HCT116 (cell line): ENCODE measurements around the gene USH1C. TPM values are rescaled to one million over a fixed set of nuclear protein-coding genes. Genes with fewer than 3 reads are reported as not detected.

ENCODE experiments used
- ATAC-seq: fragments of 200-7000 bp; cut with Tn5 transposase; 2 replicates; pipeline ENCODE4 v1.9.1; 2020; ENCODE audit warnings: mild to moderate bottlenecking, moderate library complexity
- BruUV-seq: library from RNA; stranded (reverse); fragments of 400-500 nt; replicated peaks from 2 replicates; lab custom pipeline; 2021; lab: Mats Ljungman, UMichigan
- CTCF ChIA-PET: fragments of 300-600 bp; sonication (Branson Sonifier 250); formaldehyde crosslinking; loops from one replicate; lab custom pipeline; 2021; ENCODE audit warnings: antibody characterized with exemption; lab: Charles Lee
- POLR2A ChIA-PET: fragments of 300-600, 350-600 bp; sonication (Branson Sonifier 250); formaldehyde crosslinking; loops from one replicate; lab custom pipeline; 2021; ENCODE audit warnings: antibody characterized with exemption; lab: Charles Lee
- RAD21 ChIA-PET, 2 experiments: fragments of 300-600 bp; sonication (Branson Sonifier 250); formaldehyde crosslinking; loops; one replicate each; lab custom pipeline; 2023; ENCODE audit warnings: low total read pairs in 2 of 2; ENCODE audit not compliant: uncharacterized antibody in 2 of 2, unreplicated experiment in 2 of 2, low non-redundant PET in 1 of 2; lab: Charles Lee
- DNase-seq: peaks from one replicate; pipeline ENCODE4 v3.0.0-alpha.2; 2010; ENCODE audit warnings: low read depth, low spot score
- H2AFZ ChIP-seq: fragments of 200-600 bp; shearing (Covaris generic), sonication (generic); 2 replicates; pipeline ENCODE4 v1.6.1; 2017; ENCODE audit warnings: low read depth, mixed run types, mixed read lengths, antibody characterized with exemption, low read length; ENCODE audit not compliant: poor library complexity, severe bottlenecking
- H3K27ac ChIP-seq: 2 replicates; pipeline ENCODE4 v1.5.1; 2012; ENCODE audit warnings: low read depth, low read length
- H3K27me3 ChIP-seq: fragments of 200-600 bp; sonication (generic); 2 replicates; pipeline ENCODE4 v1.6.1; 2016; ENCODE audit warnings: mixed run types, low read length, mixed read lengths; ENCODE audit not compliant: insufficient read depth
- H3K36me3 ChIP-seq, 2 experiments: fragments of 200-500 bp in 1 of 2; fragments of 200-600 bp in 1 of 2; sonication (Bioruptor generic) in 1 of 2; sonication (generic) in 1 of 2; 2 replicates each; pipeline versions ENCODE4 v1.5.1 to v1.6.1; 2014 to 2016; ENCODE audit warnings: low read length in 2 of 2, inconsistent platforms in 1 of 2, mixed read lengths in 1 of 2, mixed run types in 1 of 2; ENCODE audit not compliant: insufficient read depth in 2 of 2, control insufficient read depth in 1 of 2
- H3K4me1 ChIP-seq, 2 experiments: fragments of 200-600 bp in 1 of 2; sonication (generic) in 1 of 2; 2 replicates each; pipeline versions ENCODE4 v1.5.1 to v1.6.1; 2012 to 2017; ENCODE audit warnings: low read length in 2 of 2, inconsistent platforms in 1 of 2, mild to moderate bottlenecking in 1 of 2, mixed read lengths in 1 of 2, mixed run types in 1 of 2, moderate library complexity in 1 of 2; ENCODE audit not compliant: insufficient read depth in 2 of 2, control insufficient read depth in 1 of 2
- H3K4me2 ChIP-seq: fragments of 200-600 bp; sonication (generic); 2 replicates; pipeline ENCODE4 v1.6.1; 2017; ENCODE audit warnings: mixed run types, low read length, mixed read lengths
- H3K4me3 ChIP-seq, 2 experiments: fragments of 200-600 bp in 1 of 2; sonication (generic) in 1 of 2; replicated peaks in 1 of 2; 2 replicates each; pipeline ENCODE4 v1.5.1; 2011 to 2016; ENCODE audit warnings: low read length in 2 of 2, control low read depth in 1 of 2, low read depth in 1 of 2, mild to moderate bottlenecking in 1 of 2, mixed read lengths in 1 of 2, mixed run types in 1 of 2
- H3K79me2 ChIP-seq: fragments of 200-600 bp; sonication (generic); 2 replicates; pipeline ENCODE4 v1.6.1; 2017; ENCODE audit warnings: mild to moderate bottlenecking, mixed run types, low read length, moderate library complexity, mixed read lengths; ENCODE audit not compliant: insufficient read depth
- H3K9ac ChIP-seq: fragments of 200-600 bp; sonication (generic); 2 replicates; pipeline ENCODE4 v1.6.1; 2016; ENCODE audit warnings: low read length, mixed read lengths
- H3K9me2 ChIP-seq: fragments of 200-600 bp; sonication (generic), shearing (Covaris generic); 2 replicates; pipeline ENCODE4 v1.6.1; 2017; ENCODE audit warnings: mixed run types, mild to moderate bottlenecking, moderate library complexity; ENCODE audit not compliant: insufficient read depth
- H3K9me3 ChIP-seq, 2 experiments: fragments of 200-500 bp in 1 of 2; fragments of 200-600 bp in 1 of 2; sonication (Bioruptor generic) in 1 of 2; sonication (generic) in 1 of 2; 2 replicates each; pipeline ENCODE4 v1.6.1; 2014 to 2017; ENCODE audit warnings: low read length in 2 of 2, mixed read lengths in 2 of 2, inconsistent platforms in 1 of 2, low read depth in 1 of 2, mild to moderate bottlenecking in 1 of 2, mixed run types in 1 of 2, moderate library complexity in 1 of 2; ENCODE audit not compliant: control insufficient read depth in 1 of 2, insufficient read depth in 1 of 2
- H4K20me1 ChIP-seq: fragments of 200-600 bp; sonication (generic), shearing (Covaris generic); 2 replicates; pipeline ENCODE4 v1.6.1; 2017; ENCODE audit warnings: mixed run types, mild to moderate bottlenecking, moderate library complexity; ENCODE audit not compliant: insufficient read depth
- ATF3 ChIP-seq: IDR thresholded peaks from 2 replicates; pipeline ENCODE4 v1.6.1; 2012
- EGR1 ChIP-seq: IDR thresholded peaks from 2 replicates; pipeline ENCODE4 v1.6.1; 2012; ENCODE audit warnings: low read depth
- EZH2 ChIP-seq: fragments of 200-600 bp; sonication (generic); IDR thresholded peaks from 2 replicates; pipeline ENCODE4 v1.6.1; 2017; ENCODE audit warnings: antibody characterized with exemption, mixed run types
- MAX ChIP-seq: IDR thresholded peaks from 2 replicates; pipeline ENCODE4 v1.6.1; 2012
- REST ChIP-seq: IDR thresholded peaks from 2 replicates; pipeline ENCODE4 v1.6.1; 2012; ENCODE audit warnings: low read depth
- SP1 ChIP-seq: IDR thresholded peaks from 2 replicates; pipeline ENCODE4 v1.6.1; 2012; ENCODE audit warnings: low read depth
- SRF ChIP-seq: IDR thresholded peaks from 2 replicates; pipeline ENCODE4 v1.6.1; 2012; ENCODE audit warnings: low read depth
- intact Hi-C: fragments of 100-400 bp; cut with micrococcal nuclease; formaldehyde crosslinking; loops from 2 replicates; pipeline ENCODE4 v1.10.0; 2022
- total RNA-seq: library from RNA; stranded (reverse); gene quantifications from one replicate; pipeline ENCODE4 v1.2.1, GENCODE V29; 2021; ENCODE audit not compliant: unreplicated experiment

The USH1C gene
- total RNA-seq, 1 experiment from 2014 or later = 13.4 TPM

DNA sequence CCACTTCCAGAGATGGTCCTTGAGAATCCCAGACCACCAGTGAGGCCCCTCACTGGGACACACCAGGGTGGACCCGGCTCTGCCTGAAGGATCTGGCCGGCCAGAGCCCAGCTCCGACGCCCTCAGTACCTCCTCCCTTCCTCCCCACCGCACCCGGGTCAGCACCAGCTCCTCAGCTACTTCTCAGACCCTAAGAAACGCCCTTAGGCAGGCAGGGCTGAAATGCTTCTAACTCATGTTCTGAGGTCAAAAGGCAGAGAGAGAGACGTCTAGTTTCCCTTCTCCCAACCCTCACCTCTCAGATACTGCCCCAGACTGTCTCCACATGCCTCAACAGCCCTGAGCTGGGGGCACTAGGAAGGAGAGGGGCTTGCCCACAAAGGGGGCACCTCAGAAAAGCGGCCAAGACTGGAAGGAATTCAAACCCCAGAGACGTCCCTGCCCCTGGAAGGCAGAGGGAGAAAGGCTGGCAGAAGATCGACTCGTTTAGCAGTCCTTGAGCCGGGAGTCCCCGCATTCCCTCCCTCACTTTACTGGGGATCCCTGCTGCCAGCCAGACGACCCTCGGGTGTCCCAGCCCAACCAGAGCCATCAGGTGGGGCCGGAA is 539 bp downstream of the USH1C start:
- Histone ChIP-seq H3K4me1 (peaks cover 4 to 22% of the 10 kb centered on the region in 2 experiments; a peak in 3 of 4 replicates), H3K36me3 (no peaks in the 10 kb centered on the region), H3K9me3 (no peaks in the 10 kb centered on the region), H3K4me2 (peak overlapping the region; percentile 84), H4K20me1 (no peaks in the 10 kb centered on the region), H3K4me3 (peak overlapping the region; percentile 65 to 88), H3K79me2 (no peaks in the 10 kb centered on the region), H3K27ac (peak overlapping the region; percentile 61; the same call in 1 of the 2 replicates), H3K9me2 (no peaks in the 10 kb centered on the region), H2AFZ (peak overlapping the region; percentile 82), H3K9ac (peak overlapping the region; percentile 70), H3K27me3 (no peaks in the 10 kb centered on the region)
- CTCF ChIA-PET = interaction anchor here (0.8 to 2.5 kb wide), 5 partner anchors 15 to 186 kb away, joined by 3 to 15 read pairs (median 4); no protein-coding TSS in a partner anchor
- ATAC-seq (peak; percentile 31), DNase-seq (no peak)
- POLR2A ChIA-PET = no interaction called here
- intact Hi-C loops = no loop called here
- RAD21 ChIA-PET = interaction anchor here in 1 of 2 experiments (1.2 kb wide), 1 partner anchor 16 kb away, joined by 4 read pairs; no protein-coding TSS in a partner anchor
- TSS peak; percentile 46 for BruUV-seq
- TF ChIP-seq EGR1 (no peak), ATF3 (no peak), EZH2 (no peak), SP1 (no peak), REST (no peak), MAX (no peak), SRF (no peak)
- TF ChIP-seq, all 23 proteins: peak for 0
